Keratinocyte (primary cell): ENCODE measurements around the gene SP4. TPM values are rescaled to one million over a fixed set of nuclear protein-coding genes. Genes with fewer than 3 reads are reported as not detected.

ENCODE experiments used
- DNase-seq: peaks from one replicate; pipeline ENCODE4 v3.0.0-alpha.2; 2011; ENCODE audit warnings: low read depth, missing footprints, low spot score
- FAIRE-seq: peaks from 2 replicates; lab custom pipeline; 2011; peaks lifted over from hg19 to GRCh38; lab: Jason Lieb, UNC
- H2AFZ ChIP-seq: 2 replicates; pipeline ENCODE4 v1.6.0; 2012; ENCODE audit warnings: low read length, control low read depth, inconsistent platforms; ENCODE audit not compliant: control insufficient read depth
- H3K27ac ChIP-seq: 2 replicates; pipeline ENCODE4 v1.5.1; 2011; ENCODE audit warnings: low read length; ENCODE audit not compliant: control insufficient read depth, insufficient read depth
- H3K27me3 ChIP-seq: 3 replicates; pipeline ENCODE4 v1.6.0; 2011; ENCODE audit warnings: low read length; ENCODE audit not compliant: control insufficient read depth, insufficient read depth; ENCODE audit errors: extremely low read depth
- H3K36me3 ChIP-seq, 2 experiments: 2 replicates in 1 of 2; 3 replicates in 1 of 2; pipeline ENCODE4 v1.5.1; 2011; ENCODE audit warnings: low read length in 2 of 2, mild to moderate bottlenecking in 1 of 2; ENCODE audit not compliant: control insufficient read depth in 2 of 2, insufficient read depth in 2 of 2; ENCODE audit errors: extremely low read depth in 1 of 2
- H3K4me1 ChIP-seq: 3 replicates; pipeline ENCODE4 v1.5.1; 2011; ENCODE audit warnings: low read length; ENCODE audit not compliant: control insufficient read depth, insufficient read depth; ENCODE audit errors: extremely low read depth
- H3K4me2 ChIP-seq: 3 replicates; pipeline ENCODE4 v1.6.0; 2011; ENCODE audit warnings: low read depth, low read length; ENCODE audit not compliant: control insufficient read depth, insufficient read depth; ENCODE audit errors: extremely low read depth
- H3K4me3 ChIP-seq, 3 experiments: fragments of 200-600 bp in 1 of 3; sonication (generic) in 1 of 3; 2 replicates in 2 of 3; 3 replicates in 1 of 3; pipeline ENCODE4 v1.5.1; 2011 to 2016; ENCODE audit warnings: low read length in 3 of 3, mild to moderate bottlenecking in 3 of 3, control low read depth in 2 of 3, inconsistent platforms in 1 of 3, low read depth in 1 of 3, mixed read lengths in 1 of 3, mixed run types in 1 of 3, moderate library complexity in 1 of 3; ENCODE audit not compliant: control insufficient read depth in 2 of 3, insufficient read depth in 2 of 3; ENCODE audit errors: extremely low read depth in 1 of 3
- H3K79me2 ChIP-seq: 2 replicates; pipeline ENCODE4 v1.6.0; 2012; ENCODE audit warnings: low read length; ENCODE audit not compliant: control insufficient read depth, insufficient read depth
- H3K9ac ChIP-seq: 3 replicates; pipeline ENCODE4 v1.6.0; 2011; ENCODE audit warnings: low read length; ENCODE audit not compliant: control insufficient read depth, insufficient read depth; ENCODE audit errors: extremely low read depth
- H3K9me1 ChIP-seq: 3 replicates; pipeline ENCODE4 v1.6.0; 2011; ENCODE audit warnings: low read length; ENCODE audit not compliant: control insufficient read depth, insufficient read depth; ENCODE audit errors: extremely low read depth
- H3K9me3 ChIP-seq: 2 replicates; pipeline ENCODE4 v1.5.1; 2012; ENCODE audit warnings: low read depth, low read length; ENCODE audit not compliant: control insufficient read depth
- H4K20me1 ChIP-seq: 3 replicates; pipeline ENCODE4 v1.6.0; 2011; ENCODE audit warnings: low read length; ENCODE audit not compliant: control insufficient read depth, insufficient read depth; ENCODE audit errors: extremely low read depth
- CTCF ChIP-seq, 3 experiments: IDR thresholded peaks in 1 of 3; conservative IDR thresholded peaks in 1 of 3; optimal IDR thresholded peaks in 1 of 3; 2 replicates in 2 of 3; 3 replicates in 1 of 3; pipeline versions ENCODE3 to v1.5.1; 2011; ENCODE audit warnings: low read length in 3 of 3, mild to moderate bottlenecking in 3 of 3, moderate library complexity in 2 of 3, control low read depth in 1 of 3, inconsistent platforms in 1 of 3; ENCODE audit not compliant: insufficient read depth in 2 of 3; ENCODE audit errors: extremely low read depth in 1 of 3
- EZH2 ChIP-seq: IDR thresholded peaks from one replicate; pipeline ENCODE4 v1.6.1; 2012; ENCODE audit warnings: inconsistent platforms, mild to moderate bottlenecking, low read length, moderate library complexity
- dilution Hi-C: fragments of 300-500 bp; cut with MboI; formaldehyde crosslinking; loops from one replicate; pipeline ENCODE4 v1.7.0; 2020; ENCODE audit warnings: low sequenced_read_pairs; ENCODE audit not compliant: extremely low pct_ligation_motif_present
- polyA plus RNA-seq, 5 experiments: library from polyadenylated mRNA; depleted of rRNA in 3 of 5; stranded (reverse) in 3 of 5; stranded (forward) in 1 of 5; unstranded in 1 of 5; fragments of >200 nt; gene quantifications; 1 replicate in 1 of 5; 2 replicates in 3 of 5; 3 replicates in 1 of 5; pipeline versions ENCODE4 v1.2.1 to v1.2.3, GENCODE V29; 2011 to 2012; ENCODE audit warnings: missing spikeins in 2 of 5, low read depth in 1 of 5, low replicate concordance in 1 of 5

Gene SP4
- polyA plus RNA-seq, 1 donor (not counting 4 experiments of a cell fraction or from before 2014, with no cell fraction given): 1.5 TPM

- TF ChIP-seq EZH2 (no peak), CTCF (optimal IDR thresholded peaks at IDR 0.05 in 1 of 3, IDR thresholded peaks at IDR 0.05 in 1 of 3, conservative IDR thresholded peaks at IDR 0.05 in 1 of 3; ENCODE audit: extremely low read depth in 1 of 3, insufficient read depth in 2 of 3, low read length in 3 of 3) (no peak)
- Histone ChIP-seq H3K27ac (no peak overlapping the region), H3K36me3 (no peaks in the 10 kb centered on the region), H3K9me1 (no peaks in the 10 kb centered on the region), H4K20me1 (no peaks in the 10 kb centered on the region), H2AFZ (no peak overlapping the region), H3K4me1 (no peaks in the 10 kb centered on the region), H3K9me3 (no peaks in the 10 kb centered on the region), H3K4me3 (no peak overlapping the region), H3K79me2 (no peaks in the 10 kb centered on the region), H3K9ac (no peak overlapping the region), H3K27me3 (no peaks in the 10 kb centered on the region), H3K4me2 (no peak overlapping the region)
- FAIRE-seq (no peak), DNase-seq (no peak)
- dilution Hi-C loops: no loop called here
Measured at GRCh38 chr7:21393937-21394336, 33.9 kb upstream of the SP4 start.

GRCh38 chr7:21401944-21402343 is 25.9 kb upstream of the SP4 start:
- Histone ChIP-seq H4K20me1 (no peaks in the 10 kb centered on the region), H3K27ac (no peak overlapping the region), H3K79me2 (no peaks in the 10 kb centered on the region), H3K9me3 (no peaks in the 10 kb centered on the region), H3K27me3 (no peaks in the 10 kb centered on the region), H3K36me3 (no peaks in the 10 kb centered on the region), H3K4me3 (no peak overlapping the region), H3K9ac (no peak overlapping the region), H3K9me1 (no peaks in the 10 kb centered on the region), H3K4me1 (no peaks in the 10 kb centered on the region), H2AFZ (no peak overlapping the region), H3K4me2 (no peak overlapping the region)
- FAIRE-seq (no peak), DNase-seq (no peak)
- dilution Hi-C loops: no loop called here
- TF ChIP-seq CTCF (optimal IDR thresholded peaks at IDR 0.05 in 1 of 3, IDR thresholded peaks at IDR 0.05 in 1 of 3, conservative IDR thresholded peaks at IDR 0.05 in 1 of 3; ENCODE audit: extremely low read depth in 1 of 3, insufficient read depth in 2 of 3, low read length in 3 of 3) (no peak), EZH2 (no peak)
